Amygdala (tissue), 56 donors: ENCODE results near the gene TTN.
"Not testable (repeated sequence)": the region's sequence is repeated elsewhere in the genome, so short reads cannot be mapped to it uniquely, and the experiment has no call there.

Experiments used
- DNase-seq, 56 donors: peaks; one replicate each; lab custom pipeline; 2025; lab: John Stamatoyannopoulos, UW

Gene TTN

DNA sequence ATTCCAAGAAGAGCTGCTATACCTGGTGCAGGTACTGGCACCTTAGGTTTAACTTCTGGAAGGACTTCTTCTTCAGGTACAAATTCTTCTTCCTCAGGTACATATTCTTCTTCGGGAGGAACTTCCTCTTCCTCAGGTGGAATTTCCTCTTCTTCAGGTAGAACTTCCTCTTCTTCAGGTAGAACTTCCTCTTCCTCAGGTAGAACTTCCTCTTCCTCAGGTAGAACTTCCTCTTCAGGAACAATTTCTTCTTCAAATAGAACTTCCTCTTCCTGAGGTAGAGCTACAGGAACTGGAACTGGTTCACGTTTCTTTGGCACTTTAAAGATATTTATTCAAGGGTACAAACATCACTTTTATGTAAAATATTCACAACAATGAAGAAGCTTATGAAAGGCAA, 129.6 kb downstream of the TTN start:
- DNase-seq, result no peak

- DNase-seq, result no peak
These were observed 131.2 kb downstream of the TTN start for GRCh38 chr2:178676046-178676445.

- no peak for DNase-seq
These were observed 133.1 kb downstream of the TTN start for GRCh38 chr2:178674122-178674521.

DNA sequence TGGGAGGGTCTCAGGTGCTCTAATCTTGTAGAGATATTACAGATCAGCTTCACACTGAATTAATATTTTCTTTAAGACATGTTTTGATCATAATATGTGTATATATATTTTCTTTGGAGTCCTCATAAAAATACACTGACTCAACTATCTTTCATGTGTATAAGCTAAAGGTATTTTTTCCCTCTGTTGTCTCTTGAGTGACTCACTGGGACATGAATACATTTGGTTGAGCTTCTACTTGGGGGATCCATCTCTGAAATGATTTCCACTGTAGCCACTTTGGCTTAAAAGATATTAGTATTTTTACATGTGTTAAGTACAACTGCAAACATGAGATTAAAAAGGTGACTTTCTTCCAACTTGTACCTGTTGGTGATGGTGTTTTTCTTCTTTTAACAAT, 140.8 kb downstream of the TTN start:
- DNase-seq, result no peak

- DNase-seq, result not testable (repeated sequence)
These were observed 148.7 kb downstream of the TTN start for GRCh38 chr2:178658480-178658879.

DNA sequence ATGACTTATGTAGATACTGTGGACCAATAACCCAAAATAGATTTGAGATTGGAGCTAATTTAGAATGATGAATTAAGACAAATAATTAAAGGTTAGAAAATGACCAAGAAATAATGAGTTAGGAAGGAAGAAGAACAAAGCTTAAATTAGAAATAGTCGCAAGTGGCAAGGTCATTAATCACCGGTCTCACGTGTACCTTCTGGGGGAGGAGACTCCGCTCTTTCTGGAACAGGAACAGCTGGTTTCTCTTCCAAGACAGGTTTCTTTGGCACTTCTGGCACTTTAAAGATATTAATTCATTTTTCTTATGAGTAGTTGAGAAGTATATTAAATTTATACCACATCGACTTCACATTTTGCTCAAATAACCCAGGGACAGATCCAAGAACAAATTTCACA, 156.7 kb downstream of the TTN start:
- DNase-seq, result no peak

GRCh38 chr2:178644919-178645318, 162.3 kb downstream of the TTN start:
- DNase-seq, result no peak

- no peak for DNase-seq
These were observed 165.7 kb downstream of the TTN start for GRCh38 chr2:178641498-178641897.

- DNase-seq, result no peak
These were observed 171.3 kb downstream of the TTN start for GRCh38 chr2:178635897-178636296.

- DNase-seq, result no peak
These were observed 174.5 kb downstream of the TTN start for GRCh38 chr2:178632729-178633128.

GRCh38 chr2:178630581-178630980, 176.6 kb downstream of the TTN start:
- no peak for DNase-seq

DNA sequence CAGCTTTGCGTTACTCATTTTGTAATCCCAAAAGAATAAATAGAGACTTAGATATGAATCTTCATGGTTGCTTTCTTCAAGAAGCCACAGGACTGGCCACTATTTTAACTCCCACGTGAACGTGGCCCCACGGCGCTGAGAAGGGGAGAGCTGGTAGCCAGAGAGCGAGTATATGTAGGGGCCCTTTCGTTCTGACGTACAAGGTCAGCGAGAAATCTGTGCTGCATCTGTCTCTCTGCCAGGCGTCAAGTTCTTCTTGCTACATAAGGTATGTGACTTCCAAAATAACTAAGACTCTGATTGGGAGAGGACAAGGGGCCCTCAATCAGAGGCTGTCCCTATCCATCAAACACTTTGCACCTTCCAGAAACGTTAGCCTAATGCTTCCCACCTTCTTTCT, 177.8 kb downstream of the TTN start:
- no peak for DNase-seq

GRCh38 chr2:178628605-178629004, 178.6 kb downstream of the TTN start:
- no peak for DNase-seq

GRCh38 chr2:178627401-178627800, 179.8 kb downstream of the TTN start:
- DNase-seq, result no peak

GRCh38 chr2:178615969-178616368, 191.3 kb downstream of the TTN start:
- DNase-seq, result no peak

DNA sequence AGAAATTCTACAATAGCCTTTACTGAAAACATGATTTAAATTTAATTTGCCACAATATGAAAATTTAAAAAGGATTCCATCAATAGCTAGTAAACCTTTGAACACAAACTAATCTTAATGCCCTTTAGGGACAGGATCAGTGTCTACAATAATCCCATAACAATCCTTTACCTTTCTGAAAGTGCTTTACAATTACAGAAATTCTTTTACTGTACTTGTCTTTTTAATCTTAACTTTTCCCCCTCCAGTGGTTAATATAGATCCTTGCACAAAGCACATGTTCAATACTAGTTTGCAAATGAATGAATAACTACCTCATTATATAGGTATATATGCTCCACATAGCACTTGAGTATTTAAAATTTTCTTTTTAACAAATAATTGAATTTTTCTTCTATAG, 204.3 kb downstream of the TTN start:
- no peak for DNase-seq

GRCh38 chr2:178592655-178593054, 214.6 kb downstream of the TTN start:
- DNase-seq, result no peak

- DNase-seq, result no peak
These were observed 217.9 kb downstream of the TTN start for GRCh38 chr2:178589335-178589734.

DNA sequence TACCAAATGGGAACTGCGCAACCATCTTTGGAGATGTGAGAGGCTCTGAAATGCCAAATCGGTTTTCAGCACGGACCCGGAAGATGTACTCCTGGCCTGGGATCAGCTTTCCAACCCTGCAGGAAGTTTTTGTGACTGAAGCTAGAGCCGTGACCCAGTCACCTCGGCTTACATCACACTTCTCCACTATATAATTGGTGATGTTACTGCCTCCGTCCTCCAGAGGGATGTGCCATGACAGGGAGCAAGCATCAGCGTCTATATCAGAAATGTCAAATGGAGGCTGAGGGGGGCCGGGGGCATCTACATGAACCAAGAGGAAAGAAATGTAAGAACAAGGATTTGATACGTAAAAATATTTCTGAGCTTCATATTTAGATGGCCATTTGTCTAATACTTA, 222.6 kb downstream of the TTN start:
- DNase-seq, result no peak

GRCh38 chr2:178579006-178579405, 228.2 kb downstream of the TTN start:
- DNase-seq, result no peak

DNA sequence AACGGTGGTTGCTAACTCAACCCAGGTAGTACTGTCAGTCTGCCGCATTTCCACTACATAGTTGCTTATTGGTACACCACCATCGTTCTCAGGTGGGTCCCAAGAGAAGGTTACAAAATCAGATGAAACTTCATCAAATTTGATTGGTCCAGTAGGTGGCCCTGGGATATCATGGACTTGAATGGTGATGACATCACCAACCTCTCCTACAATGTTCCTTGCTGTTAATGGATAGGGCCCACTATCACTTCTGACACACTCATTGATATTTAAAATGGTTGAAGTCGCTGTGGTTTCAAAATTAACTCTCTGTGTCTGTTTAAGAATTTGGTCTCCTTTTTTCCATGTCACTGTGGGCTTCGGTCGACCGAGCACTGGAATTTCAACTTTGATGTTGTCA, 232.4 kb downstream of the TTN start:
- DNase-seq, result no peak

DNA sequence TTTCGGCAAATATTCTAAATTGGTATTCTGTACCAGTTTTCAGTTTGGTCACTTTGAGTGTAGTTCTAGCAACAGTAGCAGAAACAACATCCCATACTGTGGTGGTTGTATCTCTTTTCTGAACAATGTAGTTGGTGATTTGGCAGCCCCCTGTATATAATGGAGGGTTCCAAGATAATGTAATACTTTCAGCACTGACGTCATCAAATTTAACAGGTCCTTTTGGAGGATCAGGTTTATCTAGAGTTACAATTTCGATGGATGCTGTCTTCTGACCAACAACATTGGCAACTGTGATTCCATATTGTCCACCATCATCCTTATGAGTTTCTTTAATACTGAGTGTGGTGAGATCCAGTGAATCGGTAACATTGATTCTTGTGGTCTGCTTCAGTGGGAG, 239.0 kb downstream of the TTN start:
- no peak for DNase-seq

- DNase-seq, result peak in 1 of 56 donors; percentile 1
These were observed 254.2 kb downstream of the TTN start for GRCh38 chr2:178553047-178553446.

DNA sequence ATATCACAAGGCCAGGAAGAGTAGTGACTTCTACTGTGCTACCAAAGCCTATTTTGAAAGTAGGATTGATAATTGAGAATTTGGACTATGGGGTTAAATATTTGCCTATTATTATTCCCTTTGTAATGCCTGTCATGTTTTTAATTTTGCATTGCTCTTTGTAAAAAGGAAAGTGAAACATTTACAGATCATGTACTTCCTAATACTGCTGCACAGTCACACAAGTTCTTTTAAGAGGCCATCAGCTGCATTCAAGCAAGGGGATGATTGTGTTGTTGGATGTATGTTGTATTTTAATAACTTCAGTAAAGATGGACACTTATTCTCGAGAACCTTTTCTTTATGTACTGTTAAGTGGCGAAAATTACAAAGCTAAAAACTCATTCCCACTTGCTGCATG, 256.9 kb downstream of the TTN start:
- no peak for DNase-seq
